H1 (cell line): ENCODE results near the gene PRKCA. TPM values are rescaled to one million over a fixed set of nuclear protein-coding genes. Genes with fewer than 3 reads are reported as not detected.

Experiments used
- CTCF ChIA-PET: fragments of 300-600 bp; sonication (Branson Sonifier 250); formaldehyde crosslinking; loops from one replicate; lab custom pipeline; 2021; ENCODE audit not compliant: partially characterized antibody; lab: Charles Lee
- POLR2A ChIA-PET: fragments of 300-600 bp; sonication (Branson Sonifier 250); formaldehyde crosslinking; loops from one replicate; lab custom pipeline; 2021; ENCODE audit warnings: inconsistent platforms; ENCODE audit not compliant: partially characterized antibody; lab: Charles Lee
- DNase-seq, 2 experiments: peaks; one replicate each; pipeline versions ENCODE4 v3.0.0 to v3.0.0-alpha.2; 2010 to 2022; ENCODE audit warnings: low spot score in 2 of 2, low read depth in 1 of 2, mixed read lengths in 1 of 2
- FAIRE-seq: peaks from 2 replicates; lab custom pipeline; 2011; peaks lifted over from hg19 to GRCh38; lab: Jason Lieb, UNC
- H2AFZ ChIP-seq: 2 replicates; pipeline ENCODE4 v1.8.1; 2012; ENCODE audit warnings: low read length, inconsistent platforms
- H2AK5ac ChIP-seq: 2 replicates; pipeline ENCODE4 v1.6.1; 2013; ENCODE audit warnings: low read depth, low read length
- H2BK120ac ChIP-seq: replicated peaks from 2 replicates; pipeline ENCODE3; 2013; ENCODE audit warnings: low read depth, low read length, inconsistent platforms
- H2BK12ac ChIP-seq: 2 replicates; pipeline ENCODE4 v1.6.1; 2013; ENCODE audit warnings: low read depth, low read length
- H2BK15ac ChIP-seq: 2 replicates; pipeline ENCODE4 v1.6.1; 2013; ENCODE audit warnings: low read length
- H2BK20ac ChIP-seq: 2 replicates; pipeline ENCODE4 v1.6.1; 2013; ENCODE audit warnings: low read length
- H2BK5ac ChIP-seq: 2 replicates; pipeline ENCODE4 v1.6.1; 2013; ENCODE audit warnings: low read depth, low read length
- H3K14ac ChIP-seq: 2 replicates; pipeline ENCODE4 v1.6.1; 2013; ENCODE audit warnings: inconsistent platforms; ENCODE audit not compliant: insufficient read length
- H3K18ac ChIP-seq: 2 replicates; pipeline ENCODE4 v1.6.1; 2013; ENCODE audit warnings: low read length; ENCODE audit errors: extremely low read depth
- H3K23ac ChIP-seq: 2 replicates; pipeline ENCODE4 v1.6.1; 2013; ENCODE audit warnings: inconsistent platforms; ENCODE audit not compliant: insufficient read length
- H3K23me2 ChIP-seq: 2 replicates; pipeline ENCODE4 v1.6.1; 2013; ENCODE audit warnings: low read depth, low read length
- H3K27ac ChIP-seq: 2 replicates; pipeline ENCODE4 v1.6.1; 2011; ENCODE audit warnings: low read depth, low read length, inconsistent platforms
- H3K27me3 ChIP-seq, 4 experiments: replicated peaks in 1 of 4; 1 replicate in 1 of 4; 2 replicates in 3 of 4; pipeline versions ENCODE4 v1.6.1 to v1.8.1; 2011 to 2013; ENCODE audit warnings: low read length in 3 of 4, mild to moderate bottlenecking in 3 of 4, inconsistent platforms in 2 of 4, mixed read lengths in 2 of 4, moderate library complexity in 1 of 4; ENCODE audit not compliant: control insufficient read depth in 3 of 4, insufficient read depth in 3 of 4; ENCODE audit errors: extremely low read depth in 1 of 4
- H3K36me3 ChIP-seq, 4 experiments: 2 replicates each; pipeline versions ENCODE4 v1.6.1 to v1.8.1; 2011 to 2013; ENCODE audit warnings: mild to moderate bottlenecking in 4 of 4, low read length in 3 of 4, moderate library complexity in 2 of 4, control low read depth in 1 of 4, inconsistent platforms in 1 of 4; ENCODE audit not compliant: insufficient read depth in 4 of 4, control insufficient read depth in 2 of 4
- H3K4ac ChIP-seq: replicated peaks from 2 replicates; pipeline ENCODE3; 2013; ENCODE audit warnings: low read length, low read depth, mixed read lengths, inconsistent platforms; ENCODE audit not compliant: insufficient read length
- H3K4me1 ChIP-seq, 4 experiments: replicated peaks in 1 of 4; 1 replicate in 1 of 4; 2 replicates in 3 of 4; pipeline versions ENCODE4 v1.6.1 to v1.8.1; 2011 to 2013; ENCODE audit warnings: low read length in 3 of 4, inconsistent platforms in 2 of 4, mixed read lengths in 1 of 4; ENCODE audit not compliant: insufficient read depth in 4 of 4, control insufficient read depth in 3 of 4
- H3K4me2 ChIP-seq, 2 experiments: 2 replicates each; pipeline versions ENCODE4 v1.6.1 to v1.8.1; 2011 to 2013; ENCODE audit warnings: low read depth in 2 of 2, low read length in 2 of 2, control low read depth in 1 of 2, inconsistent platforms in 1 of 2, mild to moderate bottlenecking in 1 of 2; ENCODE audit not compliant: insufficient read depth in 1 of 2
- H3K4me3 ChIP-seq, 4 experiments: fragments of 200-600, 300-600 bp in 1 of 4; sonication (generic), shearing (Covaris generic), sonication (Bioruptor Twin) in 1 of 4; 2 replicates each; pipeline versions ENCODE4 v1.5.1 to v1.8.1; 2011 to 2016; ENCODE audit warnings: low read length in 4 of 4, low read depth in 3 of 4, control low read depth in 2 of 4, inconsistent platforms in 2 of 4, mild to moderate bottlenecking in 2 of 4, mixed read lengths in 1 of 4, moderate library complexity in 1 of 4; ENCODE audit not compliant: insufficient read depth in 2 of 4; ENCODE audit errors: extremely low read depth in 1 of 4
- H3K56ac ChIP-seq: replicated peaks from 2 replicates; pipeline ENCODE3; 2013; ENCODE audit warnings: low read depth, mild to moderate bottlenecking, mixed read lengths, low read length, inconsistent platforms; ENCODE audit not compliant: insufficient read length
- H3K79me1 ChIP-seq: 2 replicates; pipeline ENCODE4 v1.6.1; 2013; ENCODE audit warnings: low read depth, low read length, control low read depth
- H3K79me2 ChIP-seq, 2 experiments: 2 replicates each; pipeline versions ENCODE4 v1.6.1 to v1.8.1; 2012 to 2013; ENCODE audit warnings: low read length in 2 of 2, mild to moderate bottlenecking in 2 of 2, inconsistent platforms in 1 of 2; ENCODE audit not compliant: insufficient read depth in 2 of 2, control insufficient read depth in 1 of 2
- H3K9ac ChIP-seq, 4 experiments: replicated peaks in 1 of 4; 1 replicate in 1 of 4; 2 replicates in 3 of 4; pipeline versions ENCODE4 v1.6.1 to v1.8.1; 2011 to 2013; ENCODE audit warnings: low read depth in 3 of 4, low read length in 3 of 4, control low read depth in 2 of 4, mild to moderate bottlenecking in 2 of 4, moderate library complexity in 2 of 4, inconsistent platforms in 1 of 4; ENCODE audit errors: extremely low read depth in 1 of 4
- H3K9me3 ChIP-seq, 2 experiments: 2 replicates each; pipeline versions ENCODE4 v1.6.1 to v1.8.1; 2012 to 2013; ENCODE audit warnings: mild to moderate bottlenecking in 2 of 2, moderate library complexity in 2 of 2, control low read depth in 1 of 2, inconsistent platforms in 1 of 2, low read depth in 1 of 2, low read length in 1 of 2, mixed read lengths in 1 of 2; ENCODE audit not compliant: insufficient read depth in 2 of 2
- H4K20me1 ChIP-seq, 2 experiments: replicated peaks in 1 of 2; 2 replicates each; pipeline versions ENCODE3 to v1.8.1; 2011 to 2013; ENCODE audit warnings: inconsistent platforms in 2 of 2, low read length in 2 of 2, mild to moderate bottlenecking in 1 of 2; ENCODE audit not compliant: insufficient read depth in 2 of 2, control insufficient read depth in 1 of 2
- H4K5ac ChIP-seq: 2 replicates; pipeline ENCODE4 v1.6.1; 2013; ENCODE audit warnings: low read length, low read depth, mixed read lengths, inconsistent platforms; ENCODE audit not compliant: insufficient read length
- H4K8ac ChIP-seq: 2 replicates; pipeline ENCODE4 v1.8.0; 2013; ENCODE audit warnings: mild to moderate bottlenecking, moderate library complexity, low read length, inconsistent platforms; ENCODE audit not compliant: insufficient read depth; ENCODE audit errors: extremely low read depth
- H4K91ac ChIP-seq: replicated peaks from 2 replicates; pipeline ENCODE3; 2013; ENCODE audit warnings: low read length, mixed read lengths, inconsistent platforms; ENCODE audit not compliant: insufficient read length
- CBX8 ChIP-seq: fragments of 300-800, 300-1000 bp; sonication (generic); IDR thresholded peaks from 2 replicates; pipeline ENCODE4 v1.7.1; 2016; ENCODE audit warnings: low read depth, low read length, borderline replicate concordance
- JUN ChIP-seq: IDR thresholded peaks from 2 replicates; pipeline ENCODE4 v1.6.1; 2011; ENCODE audit warnings: low read depth, mild to moderate bottlenecking, improper control_type of control experiment, low read length
- SAP30 ChIP-seq: fragments of 300-600 bp; sonication (generic); IDR thresholded peaks from 2 replicates; pipeline ENCODE4 v1.7.1; 2012; ENCODE audit warnings: low read length, moderate library complexity, mild to moderate bottlenecking, inconsistent platforms; ENCODE audit not compliant: insufficient read depth, insufficient replicate concordance
- WGBS, 2 experiments: shearing (Covaris generic) in 1 of 2; methylation state at CpG; one replicate each; pipeline versions ENCODE4 v1.1.6 to v1.1.7; 2013 to 2015; ENCODE audit warnings: low lambda C conversion rate in 2 of 2, mixed read lengths in 2 of 2, inconsistent platforms in 1 of 2, low coverage in 1 of 2, missing lambda C conversion rate in 1 of 2; ENCODE audit not compliant: insufficient replicate concordance in 2 of 2, insufficient coverage in 1 of 2, insufficient read length in 1 of 2; ENCODE audit errors: extremely low coverage in 1 of 2, missing lambda C conversion rate in 1 of 2; 5-methylcytosine and 5-hydroxymethylcytosine counted together
- polyA plus RNA-seq, 7 experiments: library from polyadenylated mRNA; depleted of rRNA in 3 of 7; stranded (reverse) in 5 of 7; unstranded in 2 of 7; fragments of >200 nt in 5 of 7; fragments of 200-250 nt in 2 of 7; gene quantifications; 1 replicate in 5 of 7; 2 replicates in 1 of 7; 4 replicates in 1 of 7; pipeline versions ENCODE4 v1.2.1 to v1.2.3, GENCODE V29; 2011 to 2013; ENCODE audit warnings: missing spikeins in 2 of 7, mixed read lengths in 2 of 7
- total RNA-seq: library from RNA; stranded (reverse); fragmentation: NEBNext Ultra II Directional; extraction: Animal tissue kit (Norgen Biotek cat#: 25700); gene quantifications from 2 replicates; pipeline ENCODE4 v1.2.1, GENCODE V29; 2021

Gene PRKCA
- total and polyA plus RNA-seq, 2 of the 8 experiments (the other 6 are each of a cell fraction or from before 2014, with no cell fraction given): 5.8 to 17.8 TPM

DNA sequence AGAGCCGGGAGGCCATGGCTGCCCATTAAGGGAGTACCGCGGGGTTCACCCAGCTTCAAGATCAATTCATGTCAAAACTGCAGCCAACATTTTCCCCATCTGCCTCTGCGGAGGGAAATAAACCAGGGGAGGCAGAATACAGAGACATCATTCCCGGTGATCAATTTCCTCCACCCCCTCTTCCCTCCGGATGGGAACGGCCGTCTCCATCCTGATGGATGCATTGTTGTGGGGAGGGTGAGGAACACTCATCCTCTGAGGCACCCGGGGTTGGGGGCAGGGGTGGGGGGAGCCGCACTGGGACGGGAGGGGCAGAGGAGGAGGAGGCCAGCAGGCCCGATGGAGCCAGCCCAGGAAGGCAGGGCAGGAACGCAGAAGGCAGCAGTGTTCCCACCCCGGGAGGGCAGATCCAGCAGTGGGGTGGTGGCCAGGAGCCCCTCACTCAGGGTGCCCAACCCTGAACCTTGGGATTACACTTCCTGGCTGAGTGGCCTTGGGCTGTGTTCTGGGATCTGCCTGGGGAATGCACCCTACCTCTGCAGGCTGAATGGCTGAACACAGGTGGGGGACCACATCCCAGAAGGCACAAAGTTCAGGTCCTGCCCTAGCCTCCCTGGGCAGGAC is 546.7 kb downstream of the PRKCA start:
- Histone ChIP-seq H3K14ac (no peak overlapping the region), H3K4me3 (no peak overlapping the region), H3K4ac (no peak overlapping the region), H3K27ac (no peak overlapping the region), H3K4me2 (no peak overlapping the region), H3K36me3 (no peaks in the 10 kb centered on the region), H3K9ac (no peak overlapping the region), H2BK15ac (no peak overlapping the region), H3K4me1 (no peaks in the 10 kb centered on the region), H4K5ac (no peak overlapping the region), H2BK5ac (no peak overlapping the region), H3K27me3 (no peaks in the 10 kb centered on the region), H2BK120ac (no peak overlapping the region), H3K56ac (no peak overlapping the region), H4K8ac (0 out of 2 replicates have a peak overlapping the region, but pooled peaks have one; percentile 16), H4K91ac (no peak overlapping the region), H3K23me2 (no peaks in the 10 kb centered on the region), H3K79me2 (no peaks in the 10 kb centered on the region), H2AK5ac (no peak overlapping the region), H3K9me3 (peaks cover 5 to 13% of the 10 kb centered on the region in 2 experiments), H3K18ac (no peak overlapping the region), H2AFZ (no peak overlapping the region), H3K23ac (no peak overlapping the region), H2BK20ac (no peak overlapping the region), H3K79me1 (no peaks in the 10 kb centered on the region), H4K20me1 (no peaks in the 10 kb centered on the region), H2BK12ac (no peak overlapping the region)
- ChIA-PET CTCF (no interaction called here), POLR2A (no interaction called here)
- no peak for DNase-seq
- WGBS, 2 experiments: 88% methylated on average over 9 of the region's 14 CpGs; no CpG with 5 or more reads in 1 of the 2 experiments
- no peak for FAIRE-seq
- no peak for TF ChIP-seq SAP30
- no peak for TF ChIP-seq JUN
- TF ChIP-seq CBX8: no peak
